T-cell (primary cell): Measurements from ENCODE around the gene INCENP. TPM values are rescaled to one million over a fixed set of nuclear protein-coding genes. Genes with fewer than 3 reads are reported as not detected.
A peak's percentile ranks its signal among the peaks of the same experiment; 100 is the strongest.

ENCODE experiments used
- ATAC-seq, 4 experiments: fragments of 200-7000 bp in 3 of 4; fragments of 150-1000 bp in 1 of 4; cut with Tn5 transposase; replicated peaks in 1 of 4; 1 replicate in 3 of 4; 2 replicates in 1 of 4; pipeline ENCODE4 v1.10.0; 2021; ENCODE audit warnings: moderate library complexity in 3 of 4, mild to moderate bottlenecking in 2 of 4, moderate number of reproducible peaks in 1 of 4
- CTCF ChIA-PET, 2 donors: fragments of 300-600 bp; sonication (Branson Sonifier 250); formaldehyde crosslinking; loops; one replicate each; lab custom pipeline; 2022; ENCODE audit warnings: antibody characterized with exemption in 2 of 2; lab: Charles Lee
- POLR2A ChIA-PET, 2 donors: fragments of 300-600 bp; sonication (Branson Sonifier 250); formaldehyde crosslinking; loops; one replicate each; lab custom pipeline; 2022; ENCODE audit warnings: antibody characterized with exemption in 2 of 2; lab: Charles Lee
- DNase-seq, 35 experiments: peaks; one replicate each; pipeline versions ENCODE4 v3.0.0 to v3.0.0-alpha.2; 2013 to 2023
- H3K27ac ChIP-seq: one replicate; pipeline ENCODE4 v1.5.1; 2013; ENCODE audit warnings: low read length
- H3K27me3 ChIP-seq, 2 experiments: replicated peaks in 1 of 2; 1 replicate in 1 of 2; 2 replicates in 1 of 2; pipeline versions ENCODE4 v1.6.1 to v1.7.0; 2013; ENCODE audit warnings: low read length in 1 of 2, mixed read lengths in 1 of 2; ENCODE audit not compliant: control insufficient read depth in 2 of 2, insufficient read depth in 2 of 2; ENCODE audit errors: extremely low read depth in 1 of 2
- H3K36me3 ChIP-seq, 2 donors: 1 replicate in 1 of 2; 2 replicates in 1 of 2; pipeline versions ENCODE4 v1.6.1 to v1.7.0; 2013; ENCODE audit warnings: low read length in 1 of 2; ENCODE audit not compliant: control insufficient read depth in 2 of 2, insufficient read depth in 1 of 2; ENCODE audit errors: extremely low read depth in 1 of 2
- H3K4me1 ChIP-seq, 2 experiments: 1 replicate in 1 of 2; 2 replicates in 1 of 2; pipeline versions ENCODE4 v1.6.1 to v1.7.0; 2013; ENCODE audit warnings: low read length in 2 of 2, mixed read lengths in 1 of 2; ENCODE audit not compliant: insufficient read depth in 2 of 2, control insufficient read depth in 1 of 2; ENCODE audit errors: extremely low read depth in 1 of 2
- H3K4me3 ChIP-seq, 2 donors: 1 replicate in 1 of 2; 2 replicates in 1 of 2; pipeline versions ENCODE4 v1.5.1 to v1.7.0; 2013; ENCODE audit warnings: mild to moderate bottlenecking in 2 of 2, low read length in 1 of 2, moderate library complexity in 1 of 2; ENCODE audit not compliant: control insufficient read depth in 1 of 2; ENCODE audit errors: extremely low read depth in 1 of 2
- H3K9me3 ChIP-seq: 2 replicates; pipeline ENCODE4 v1.7.0; 2013
- H3K27ac Mint-ChIP-seq, 2 donors: one replicate each; pipeline ENCODE4 v1.8.0; 2020 to 2021; ENCODE audit warnings: mild to moderate bottlenecking in 2 of 2, mixed read lengths in 2 of 2
- H3K27me3 Mint-ChIP-seq, 2 donors: one replicate each; pipeline ENCODE4 v1.8.0; 2021 to 2022; ENCODE audit warnings: mixed read lengths in 2 of 2
- H3K36me3 Mint-ChIP-seq: one replicate; pipeline ENCODE4 v1.8.0; 2021; ENCODE audit warnings: mixed read lengths
- H3K4me1 Mint-ChIP-seq, 3 donors: one replicate each; pipeline ENCODE4 v1.8.0; 2020 to 2022; ENCODE audit warnings: mixed read lengths in 3 of 3, mild to moderate bottlenecking in 1 of 3
- H3K4me3 Mint-ChIP-seq, 3 donors: one replicate each; pipeline ENCODE4 v1.8.0; 2020 to 2022; ENCODE audit warnings: mild to moderate bottlenecking in 3 of 3, mixed read lengths in 3 of 3, moderate library complexity in 3 of 3
- H3K9me3 Mint-ChIP-seq, 3 donors: one replicate each; pipeline ENCODE4 v1.8.0; 2020 to 2022; ENCODE audit warnings: mixed read lengths in 3 of 3
- WGBS: methylation state at CpG from one replicate; pipeline ENCODE4 v1.1.5; 2013; ENCODE audit warnings: missing lambda C conversion rate; ENCODE audit not compliant: insufficient coverage; 5-methylcytosine and 5-hydroxymethylcytosine counted together
- total RNA-seq, 35 experiments: library from RNA in 6 of 35; stranded (reverse) in 6 of 35; fragments of 120-200 nt in 1 of 35; gene quantifications; one replicate each; pipeline versions ENCODE4 v1.2.1 to v1.2.4 and lab custom pipeline; 2013 to 2026

INCENP gene
- total RNA-seq, 5 donors from 2014 or later (not counting 1 experiment from before 2014, with no cell fraction given) = 20.7 to 31.4 (median 24.9) TPM

DNA sequence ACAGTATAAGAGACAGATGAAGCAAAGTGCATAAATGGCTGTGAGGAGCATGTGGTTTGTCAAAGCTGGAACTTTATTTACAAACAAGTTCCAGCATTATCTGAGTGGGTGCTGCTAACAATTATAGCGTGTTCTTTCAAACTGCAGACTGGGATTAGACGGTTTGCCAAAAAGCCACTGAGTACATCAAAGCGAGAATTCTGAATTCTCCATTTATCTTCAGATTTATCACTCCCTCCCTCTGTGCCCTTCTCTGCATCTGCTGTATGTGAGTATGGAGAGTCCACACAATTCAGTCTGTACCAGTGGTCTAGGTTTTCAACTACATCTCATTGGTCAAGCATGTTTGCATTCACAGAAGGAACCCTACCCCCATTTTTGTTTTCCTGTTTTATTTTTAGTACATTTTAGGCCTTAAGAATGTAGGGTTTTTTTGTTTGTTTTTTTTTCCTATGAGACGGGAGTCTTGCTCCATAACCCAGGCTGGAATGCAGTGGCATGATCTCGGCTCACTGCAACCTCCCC lies 18.1 kb upstream of the INCENP start:
- no peaks in the 10 kb centered on the region for H3K36me3 Mint-ChIP-seq

DNA sequence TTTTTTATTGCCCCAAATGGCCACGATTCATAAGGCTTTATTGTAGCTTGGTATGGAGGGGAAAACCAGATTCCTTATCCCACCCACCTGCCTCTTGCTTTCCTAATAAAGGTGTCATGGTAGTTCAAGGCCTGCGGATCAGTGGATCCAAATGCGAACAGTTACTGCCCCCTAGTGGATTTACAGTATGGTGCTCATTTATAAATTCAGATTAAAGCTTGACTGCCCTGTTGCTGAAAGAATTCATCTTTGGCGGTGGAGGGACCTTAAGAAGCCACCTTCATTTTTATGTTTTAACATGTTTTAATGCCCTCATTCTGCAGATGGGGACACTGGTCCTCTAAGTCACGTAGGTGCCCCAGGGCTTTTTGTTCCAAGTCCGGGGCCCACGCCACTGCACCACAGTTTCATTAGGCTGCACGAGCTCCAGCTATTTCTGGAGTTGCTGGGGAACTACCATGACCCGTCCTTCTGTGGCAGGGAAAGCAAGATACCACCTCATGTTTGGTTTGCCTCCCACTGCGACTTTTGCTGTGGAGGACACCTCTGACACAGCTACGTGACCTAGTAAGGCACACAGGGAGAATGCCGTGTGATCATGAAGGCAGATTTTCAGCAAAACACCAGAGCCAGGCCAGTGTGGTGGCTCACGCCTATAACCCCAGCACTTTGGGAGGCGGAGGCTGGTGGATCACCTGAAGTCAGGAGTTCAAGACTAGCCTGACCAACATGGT lies 15.6 kb upstream of the INCENP start:
- H3K4me3 ChIP-seq = no peak overlapping the region
- peaks cover 0 to 4% of the 10 kb centered on the region in 2 experiments for H3K27me3 ChIP-seq
- peaks cover 2 to 25% of the 10 kb centered on the region in 2 experiments for H3K4me1 ChIP-seq
- ATAC-seq = peak; percentile 28 to 56 (median 46)
- H3K9me3 ChIP-seq = no peaks in the 10 kb centered on the region
- H3K36me3 ChIP-seq = no peaks in the 10 kb centered on the region
- CTCF ChIA-PET = interaction anchor here (0.6 to 4.3 kb wide), 25 partner anchors 12 to 429 kb away, joined by 3 to 61 read pairs (median 4); partner anchors contain the start of genes FEN1 (in 1 of the 2), INCENP (in 1 of the 2) and TMEM258 (in 1 of the 2)
- no peaks in the 10 kb centered on the region for H3K36me3 Mint-ChIP-seq
- H3K27me3 Mint-ChIP-seq = no peaks in the 10 kb centered on the region
- POLR2A ChIA-PET = interaction anchor here in 1 of 2 donors (0.6 kb wide), 1 partner anchor 302 kb away, joined by 3 read pairs; no protein-coding TSS in a partner anchor
- peak in 25 of 35 experiments; percentile 13 to 81 (median 29) for DNase-seq
- no peak overlapping the region for H3K27ac Mint-ChIP-seq
- no peak overlapping the region for H3K4me3 Mint-ChIP-seq
- 64% methylated on average over 9 of the region's 14 CpGs for WGBS
- no peak overlapping the region for H3K27ac ChIP-seq
- H3K9me3 Mint-ChIP-seq = no peaks in the 10 kb centered on the region
- peaks cover 13 to 19% (median 16%) of the 10 kb centered on the region in 3 donors for H3K4me1 Mint-ChIP-seq

More for the DNA sequence above, 18.1 kb upstream of the INCENP start:
- no peak for DNase-seq
- ChIA-PET CTCF (interaction anchor here (0.7 to 4.3 kb wide), 4 partner anchors 207 to 312 kb away, joined by 3 to 61 read pairs (median 4); no protein-coding TSS in a partner anchor), POLR2A (no interaction called here)
- peaks cover 0 to 4% of the 10 kb centered on the region in 2 experiments for H3K27me3 ChIP-seq
- peak overlapping the region in 1 of 2 donors; percentile 29 for H3K4me3 ChIP-seq
- WGBS = 73% methylated on average over 2 of the region's 5 CpGs
- Mint-ChIP-seq H3K27ac (peak overlapping the region; percentile 90 to 91), H3K4me3 (peak overlapping the region; percentile 73 to 82 (median 77)), H3K27me3 (no peaks in the 10 kb centered on the region), H3K9me3 (no peaks in the 10 kb centered on the region), H3K4me1 (peaks cover 13 to 16% (median 14%) of the 10 kb centered on the region in 3 donors)
- no peaks in the 10 kb centered on the region for H3K9me3 ChIP-seq
- H3K27ac ChIP-seq = peak overlapping the region; percentile 38
- peaks cover 0 to 16% of the 10 kb centered on the region in 2 experiments for H3K4me1 ChIP-seq
- no peak for ATAC-seq
- no peaks in the 10 kb centered on the region for H3K36me3 ChIP-seq

DNA sequence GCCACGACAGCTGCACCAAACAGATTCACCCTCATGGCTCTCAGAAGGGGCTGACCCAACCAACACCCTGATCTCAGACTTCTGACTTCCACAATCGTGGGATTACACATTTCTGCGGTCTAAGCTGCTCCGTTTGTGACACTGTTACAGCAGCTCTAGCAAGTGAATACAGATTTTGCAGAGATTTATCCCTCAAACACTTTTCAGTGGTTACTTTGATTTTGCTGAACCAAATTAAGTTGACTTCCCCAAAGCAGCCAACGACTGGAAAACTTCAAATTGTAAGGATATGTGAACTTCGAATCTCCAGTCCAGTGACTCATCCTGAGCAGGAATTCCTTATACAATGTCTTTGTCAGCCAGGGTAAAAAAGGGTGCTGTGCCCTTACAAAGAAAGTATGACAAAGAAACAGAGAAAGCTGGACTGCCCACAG lies 14.8 kb upstream of the INCENP start:
- Mint-ChIP-seq H3K4me3 (no peak overlapping the region), H3K36me3 (no peaks in the 10 kb centered on the region), H3K4me1 (peaks cover 13 to 19% (median 16%) of the 10 kb centered on the region in 3 donors), H3K27ac (no peak overlapping the region), H3K27me3 (no peaks in the 10 kb centered on the region), H3K9me3 (no peaks in the 10 kb centered on the region)
- no peaks in the 10 kb centered on the region for H3K9me3 ChIP-seq
- CTCF ChIA-PET = interaction anchor here (0.6 to 4.3 kb wide), 17 partner anchors 14 to 430 kb away, joined by 3 to 61 read pairs (median 4); partner anchors contain the start of gene INCENP (in 1 of the 2)
- 44% methylated on average over 3 of the region's 6 CpGs for WGBS
- peaks cover 0 to 4% of the 10 kb centered on the region in 2 experiments for H3K27me3 ChIP-seq
- POLR2A ChIA-PET = interaction anchor here in 1 of 2 donors (0.6 kb wide), 1 partner anchor 303 kb away, joined by 3 read pairs; no protein-coding TSS in a partner anchor
- no peak for ATAC-seq
- no peak overlapping the region for H3K4me3 ChIP-seq
- H3K36me3 ChIP-seq = no peaks in the 10 kb centered on the region
- peaks cover 2 to 25% of the 10 kb centered on the region in 2 experiments for H3K4me1 ChIP-seq
- no peak overlapping the region for H3K27ac ChIP-seq
- no peak for DNase-seq

DNA sequence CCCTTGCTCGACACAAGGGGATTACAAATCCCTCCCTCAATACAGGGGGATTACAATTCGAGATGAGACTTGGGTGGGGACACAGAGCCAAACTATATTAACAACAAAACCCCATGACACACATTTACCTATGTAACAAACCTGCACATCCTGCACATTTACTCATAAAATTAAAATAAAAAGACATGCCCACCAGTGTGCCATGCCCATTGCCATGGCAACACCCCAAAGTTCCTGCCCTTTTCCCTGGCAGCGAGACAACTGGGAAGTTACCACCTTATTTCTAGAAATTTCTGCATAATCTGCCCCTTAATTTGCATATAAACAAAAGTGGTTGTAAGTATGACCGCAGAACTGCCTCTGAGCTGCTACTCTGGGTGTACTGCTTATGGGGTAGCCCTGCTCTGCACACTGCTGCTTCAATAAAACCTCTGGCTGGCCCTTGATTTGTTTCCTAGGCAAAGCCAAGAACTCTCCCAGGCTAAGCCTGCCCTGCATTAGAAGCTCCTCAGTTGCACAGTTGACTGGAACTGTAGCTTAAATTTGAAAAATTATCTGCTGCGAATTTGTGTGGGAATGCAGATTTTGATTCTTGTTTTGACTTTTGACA lies 8.6 kb upstream of the INCENP start:
- Histone ChIP-seq H3K9me3 (no peaks in the 10 kb centered on the region), H3K4me1 (peaks cover 2 to 9% of the 10 kb centered on the region in 2 experiments), H3K27me3 (no peaks in the 10 kb centered on the region), H3K27ac (no peak overlapping the region), H3K4me3 (no peak overlapping the region), H3K36me3 (no peaks in the 10 kb centered on the region)
- Mint-ChIP-seq H3K4me3 (no peak overlapping the region), H3K27ac (no peak overlapping the region), H3K4me1 (peaks cover 0 to 3% (median 2%) of the 10 kb centered on the region in 3 donors), H3K27me3 (no peaks in the 10 kb centered on the region), H3K9me3 (peaks cover 0 to 10% (median 8%) of the 10 kb centered on the region in 3 donors), H3K36me3 (no peaks in the 10 kb centered on the region)
- ATAC-seq (no peak), DNase-seq (no peak)
- 40% methylated on average over 2 of the region's 5 CpGs for WGBS
- POLR2A ChIA-PET = interaction anchor here in 1 of 2 donors (0.6 kb wide), 1 partner anchor 199 kb away, joined by 6 read pairs; no protein-coding TSS in a partner anchor
- CTCF ChIA-PET = no interaction called here

DNA sequence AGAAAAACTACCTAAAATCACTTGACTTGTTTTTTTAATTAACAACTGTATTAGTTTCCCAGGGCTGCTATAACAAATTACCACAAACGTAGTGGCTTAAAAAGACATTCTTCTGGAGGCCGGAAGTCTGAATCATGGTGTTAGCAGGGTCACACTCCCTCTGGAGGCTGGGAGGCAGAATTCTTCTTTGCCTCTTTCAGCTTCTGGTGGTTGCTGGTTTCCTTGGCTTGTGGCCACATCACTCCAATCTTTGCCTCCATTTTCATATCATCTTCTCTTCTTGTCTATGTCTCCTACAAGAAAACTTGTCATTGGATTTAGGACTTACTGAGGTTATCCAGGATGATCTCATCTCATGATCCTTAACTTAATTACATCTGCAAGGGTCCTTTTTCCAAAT lies 7.4 kb upstream of the INCENP start:
- H3K36me3 ChIP-seq = no peaks in the 10 kb centered on the region
- peaks cover 0 to 10% (median 8%) of the 10 kb centered on the region in 3 donors for H3K9me3 Mint-ChIP-seq
- H3K27me3 ChIP-seq = no peaks in the 10 kb centered on the region
- H3K36me3 Mint-ChIP-seq = no peaks in the 10 kb centered on the region
- no peak overlapping the region for H3K27ac ChIP-seq
- WGBS = 70% methylated on average over 2 of the region's 2 CpGs
- no peak overlapping the region for H3K4me3 ChIP-seq
- H3K27ac Mint-ChIP-seq = no peak overlapping the region
- ChIA-PET POLR2A (no interaction called here), CTCF (interaction anchor here (0.6 kb wide), 2 partner anchors 34 to 221 kb away, joined by 4 read pairs; no protein-coding TSS in a partner anchor)
- peaks cover 0 to 3% (median 2%) of the 10 kb centered on the region in 3 donors for H3K4me1 Mint-ChIP-seq
- no peaks in the 10 kb centered on the region for H3K27me3 Mint-ChIP-seq
- no peak for DNase-seq
- H3K9me3 ChIP-seq = no peaks in the 10 kb centered on the region
- H3K4me3 Mint-ChIP-seq = no peak overlapping the region
- peaks cover 2 to 9% of the 10 kb centered on the region in 2 experiments for H3K4me1 ChIP-seq
- ATAC-seq = no peak

DNA sequence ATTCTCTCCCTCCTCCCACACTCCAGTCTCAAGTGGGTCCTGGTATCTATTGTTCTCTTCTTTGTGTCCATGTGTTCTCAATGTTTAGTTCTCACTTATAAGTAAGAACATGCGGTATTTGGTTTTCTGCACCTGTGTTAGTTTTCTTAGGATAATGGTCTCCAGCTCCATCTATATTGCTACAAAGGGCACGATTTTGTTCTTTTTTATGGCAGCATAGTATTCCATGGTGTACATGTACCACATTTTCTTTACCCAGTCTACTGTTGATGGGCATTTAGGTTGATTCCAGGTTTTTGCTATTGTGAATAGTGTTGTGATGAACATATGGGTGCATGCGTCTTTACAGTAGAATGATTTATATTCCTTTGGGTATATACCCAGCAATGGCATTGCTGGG lies 4.2 kb upstream of the INCENP start:
- H3K36me3 Mint-ChIP-seq = no peaks in the 10 kb centered on the region
- Histone ChIP-seq H3K9me3 (no peaks in the 10 kb centered on the region), H3K27me3 (no peaks in the 10 kb centered on the region), H3K4me3 (no peak overlapping the region), H3K27ac (no peak overlapping the region), H3K4me1 (peaks cover 5 to 8% of the 10 kb centered on the region in 2 experiments), H3K36me3 (no peaks in the 10 kb centered on the region)
- no peak overlapping the region for H3K27ac Mint-ChIP-seq
- ATAC-seq = no peak
- H3K4me3 Mint-ChIP-seq = no peak overlapping the region
- POLR2A ChIA-PET = no interaction called here
- CTCF ChIA-PET = interaction anchor here in 1 of 2 donors (1.1 kb wide), 1 partner anchor 12 kb away, joined by 3 read pairs; no protein-coding TSS in a partner anchor
- DNase-seq = no peak
- H3K9me3 Mint-ChIP-seq = peaks cover 0 to 10% (median 8%) of the 10 kb centered on the region in 3 donors
- no CpG with 5 or more reads among the region's 3 CpGs for WGBS
- H3K4me1 Mint-ChIP-seq = peaks cover 8 to 14% (median 11%) of the 10 kb centered on the region in 3 donors
- H3K27me3 Mint-ChIP-seq = no peaks in the 10 kb centered on the region
